ENCODE measurements around the gene RHOF.

RHOF gene

DNA sequence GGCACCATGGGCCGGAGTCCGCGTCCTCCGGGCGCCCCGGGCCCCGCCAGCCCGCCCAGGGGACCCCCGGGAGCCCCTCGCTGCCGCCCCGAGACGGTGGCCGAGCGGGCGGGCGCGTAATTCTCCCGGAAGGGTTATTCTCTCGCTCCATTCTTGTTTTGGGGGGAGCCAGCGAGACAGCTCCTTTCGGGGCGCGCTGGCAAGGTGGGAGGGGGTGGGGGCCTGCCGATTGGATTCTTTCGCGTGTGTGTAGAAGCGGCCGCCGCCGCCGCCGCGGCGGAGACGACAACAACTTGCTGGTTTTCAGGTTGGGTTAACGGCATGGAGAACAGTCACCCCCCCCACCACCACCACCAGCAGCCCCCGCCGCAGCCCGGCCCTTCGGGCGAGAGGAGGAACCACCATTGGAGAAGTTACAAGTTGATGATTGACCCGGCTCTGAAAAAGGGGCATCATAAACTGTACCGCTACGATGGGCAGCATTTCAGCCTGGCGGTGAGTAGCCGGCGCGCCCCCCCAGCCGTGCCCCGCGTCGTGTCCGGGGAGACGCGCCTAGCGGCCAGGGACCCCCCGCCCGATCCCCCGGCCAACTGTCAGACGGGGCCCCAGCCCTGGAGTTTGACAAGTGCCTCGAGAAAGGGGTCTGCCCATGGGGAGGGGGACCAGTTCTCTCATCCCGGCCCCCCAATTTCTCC, 11.1 kb upstream of the RHOF start:
- DNase-seq (ENCODE audit: low read depth in 2 of 2): no peak

DNA sequence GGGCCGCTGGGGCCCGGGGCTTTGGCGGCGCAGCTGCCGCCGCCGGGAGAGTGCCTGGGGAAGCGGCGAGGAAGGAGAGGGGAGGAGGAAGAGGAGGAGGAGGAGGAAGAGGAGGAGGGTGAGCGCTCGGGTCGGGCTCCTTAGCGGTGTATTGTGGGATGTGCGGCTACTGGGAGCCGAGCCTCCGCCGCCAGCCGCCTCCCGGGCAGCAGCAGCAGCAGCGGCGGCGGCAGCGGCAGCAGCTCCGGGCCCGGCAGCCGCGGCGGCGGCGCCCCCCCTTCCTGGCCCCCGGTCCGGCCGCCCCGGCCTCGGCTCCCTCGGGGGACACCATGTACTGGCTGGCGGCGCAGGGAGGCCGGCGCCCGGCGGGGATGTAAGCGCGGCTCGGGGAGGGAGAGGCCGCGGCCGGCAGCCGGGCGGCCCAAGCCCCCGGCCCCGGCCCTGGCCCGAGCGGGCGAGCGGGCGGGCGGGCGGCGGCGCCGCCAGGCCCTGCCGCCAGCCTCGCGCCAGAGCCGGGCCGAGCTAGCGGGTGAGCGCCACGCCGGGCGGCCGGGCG, 10.5 kb upstream of the RHOF start, which contains the start of gene SETD1B:
SETD1B (plus strand) TSS at position 149 of the 556 bp plus-strand sequence. CDS start 729 bp downstream, outside the sequence.
- no peak for DNase-seq (ENCODE audit: low read depth in 2 of 2)

DNA sequence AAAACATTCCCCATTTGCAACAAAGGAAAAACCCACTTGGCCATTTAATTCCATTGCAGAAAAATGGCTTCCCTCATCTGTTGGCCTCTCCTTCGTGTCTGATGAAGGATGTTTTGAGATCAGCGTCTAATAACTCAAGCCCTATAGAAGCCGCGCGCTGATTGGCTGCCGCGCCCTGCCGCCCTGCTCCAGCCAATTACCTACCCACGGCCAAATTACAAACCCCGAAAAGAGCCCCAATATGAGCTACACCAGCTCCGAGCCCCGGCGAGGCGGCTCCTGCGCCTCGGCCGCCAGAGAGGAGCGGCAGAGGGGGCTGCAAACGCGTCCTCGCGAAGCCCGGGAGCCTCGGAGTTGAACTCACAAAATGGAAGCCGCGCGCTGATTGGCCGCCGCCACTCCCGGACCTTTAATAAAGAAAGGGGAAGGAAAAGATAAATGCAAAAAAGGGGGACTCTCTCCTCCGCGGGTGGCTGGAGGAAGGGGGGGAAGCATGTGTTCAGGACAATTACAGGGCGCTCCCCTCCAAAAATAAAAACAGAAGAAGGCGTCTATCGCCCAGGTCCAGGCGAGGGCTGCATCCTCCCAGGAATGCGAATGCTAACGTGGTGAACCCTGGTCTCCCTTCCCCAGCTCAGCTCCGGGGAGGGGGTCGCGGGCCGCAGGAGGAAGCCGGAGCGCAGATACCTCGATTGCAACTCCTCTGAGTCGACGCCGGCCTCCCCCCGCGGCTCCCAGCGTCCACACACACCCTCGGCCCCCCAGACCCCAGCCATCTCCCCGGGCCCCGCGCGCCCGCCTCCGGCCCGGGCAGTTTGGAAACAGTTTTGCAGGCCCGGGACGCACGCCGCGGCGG, 9.6 kb upstream of the RHOF start:
- DNase-seq (ENCODE audit: low read depth in 2 of 2): peak; percentile 73 to 79

DNA sequence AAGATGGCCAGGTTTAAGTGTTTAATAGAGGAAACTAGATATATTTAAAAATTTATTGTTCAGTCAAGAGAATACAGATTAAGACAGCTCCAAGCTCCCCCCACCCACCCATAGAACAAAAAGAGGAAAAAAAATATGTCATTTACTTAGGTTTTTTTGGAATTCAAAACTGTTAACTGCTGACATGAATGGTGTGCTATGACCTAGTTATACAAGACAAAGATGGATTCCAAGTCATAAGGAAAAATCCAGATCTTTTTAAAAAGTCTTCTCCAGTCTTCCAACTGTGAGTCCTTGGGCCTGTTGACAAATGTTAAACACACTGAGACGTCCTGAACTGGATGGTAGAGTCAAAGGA, 9.0 kb upstream of the RHOF start:
- no peak for DNase-seq (ENCODE audit: low read depth in 2 of 2)

DNA sequence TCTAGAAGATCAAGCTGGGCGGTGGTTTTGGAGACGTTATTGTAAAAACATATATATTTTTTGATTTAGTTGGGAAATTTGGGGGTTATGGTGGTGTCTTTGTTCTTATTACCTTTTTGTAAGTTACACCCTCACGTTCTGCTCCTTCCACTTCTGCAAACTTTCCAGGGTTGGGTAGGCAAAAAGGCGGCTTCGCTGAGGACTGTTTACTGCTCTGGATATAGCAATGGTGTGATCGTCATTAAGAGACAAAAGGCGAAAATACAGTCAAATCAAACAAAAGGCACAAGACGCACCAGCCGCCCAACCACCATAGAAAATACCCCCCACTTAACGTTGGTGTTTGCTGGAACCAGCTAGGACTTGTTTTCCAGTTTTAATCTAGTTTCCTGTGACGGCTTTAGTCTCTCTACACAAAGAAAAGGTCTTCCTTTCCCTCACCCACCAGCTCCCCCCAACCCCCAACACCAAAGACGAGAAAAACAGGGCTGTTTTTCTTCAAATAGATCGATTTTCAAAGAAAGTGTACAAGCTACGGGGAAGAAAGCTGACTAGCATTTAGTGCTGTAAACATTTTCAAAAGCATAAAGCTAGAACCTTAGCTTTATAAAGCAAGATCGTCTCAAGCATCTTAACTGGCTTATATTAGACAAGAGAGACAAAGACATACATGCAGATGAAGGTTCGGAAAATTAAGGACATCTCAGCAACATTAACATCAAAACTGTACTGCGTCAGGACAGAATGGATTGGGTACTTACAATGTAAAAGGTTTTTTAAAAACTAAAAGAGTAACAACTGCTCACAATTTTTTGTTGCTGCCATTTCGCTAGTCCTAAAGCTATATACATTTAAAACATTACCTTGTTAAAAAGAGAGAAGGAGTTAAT, 8.4 kb upstream of the RHOF start:
- DNase-seq (ENCODE audit: low read depth in 2 of 2): no peak

DNA sequence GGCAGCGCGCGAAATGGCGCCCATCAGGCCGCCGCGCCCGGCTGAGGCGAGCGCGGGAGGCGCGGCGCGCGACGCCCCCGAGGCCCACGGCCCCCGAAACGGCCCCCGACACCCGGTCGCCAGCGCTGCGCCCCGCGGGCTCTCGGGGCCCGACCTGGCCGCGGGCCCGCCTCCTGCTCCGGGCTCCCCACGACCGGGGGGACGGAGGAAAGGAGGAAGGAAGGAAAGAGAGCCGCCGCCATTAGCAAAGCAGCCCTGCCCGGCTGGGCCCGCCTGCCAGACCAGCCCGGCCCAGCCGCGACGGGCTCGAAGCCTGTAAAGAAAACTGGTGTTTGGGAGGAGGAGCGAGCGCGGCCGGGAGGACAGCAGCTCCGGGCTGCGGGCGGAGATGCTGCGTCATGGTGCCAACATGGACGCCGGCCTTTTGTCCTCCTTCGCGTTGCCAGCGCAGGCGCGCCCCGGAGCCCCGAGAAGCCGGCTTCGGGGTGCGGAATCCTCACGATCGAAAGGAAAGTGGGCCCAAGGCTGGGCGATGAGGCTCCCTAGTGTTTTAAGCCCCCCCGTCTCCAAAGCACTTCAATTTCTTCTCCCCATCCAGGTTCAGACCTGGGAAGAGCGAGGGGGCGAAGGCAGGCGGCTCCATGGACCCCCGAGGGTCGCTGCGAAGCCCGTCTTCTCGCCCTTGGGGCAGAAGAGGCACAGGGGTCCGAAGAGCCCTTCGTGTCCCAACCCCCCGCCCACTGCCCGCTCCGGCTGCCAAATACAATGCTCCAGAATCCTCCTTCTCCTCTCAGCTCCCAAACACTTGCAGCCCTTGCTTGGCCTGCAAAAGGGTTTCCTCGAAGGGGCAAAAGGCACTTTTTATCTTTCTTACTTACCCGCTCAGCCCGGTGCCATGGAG, 7.5 kb upstream of the RHOF start:
- DNase-seq (ENCODE audit: low read depth in 2 of 2): peak in 1 of 2 donors; percentile 49

DNA sequence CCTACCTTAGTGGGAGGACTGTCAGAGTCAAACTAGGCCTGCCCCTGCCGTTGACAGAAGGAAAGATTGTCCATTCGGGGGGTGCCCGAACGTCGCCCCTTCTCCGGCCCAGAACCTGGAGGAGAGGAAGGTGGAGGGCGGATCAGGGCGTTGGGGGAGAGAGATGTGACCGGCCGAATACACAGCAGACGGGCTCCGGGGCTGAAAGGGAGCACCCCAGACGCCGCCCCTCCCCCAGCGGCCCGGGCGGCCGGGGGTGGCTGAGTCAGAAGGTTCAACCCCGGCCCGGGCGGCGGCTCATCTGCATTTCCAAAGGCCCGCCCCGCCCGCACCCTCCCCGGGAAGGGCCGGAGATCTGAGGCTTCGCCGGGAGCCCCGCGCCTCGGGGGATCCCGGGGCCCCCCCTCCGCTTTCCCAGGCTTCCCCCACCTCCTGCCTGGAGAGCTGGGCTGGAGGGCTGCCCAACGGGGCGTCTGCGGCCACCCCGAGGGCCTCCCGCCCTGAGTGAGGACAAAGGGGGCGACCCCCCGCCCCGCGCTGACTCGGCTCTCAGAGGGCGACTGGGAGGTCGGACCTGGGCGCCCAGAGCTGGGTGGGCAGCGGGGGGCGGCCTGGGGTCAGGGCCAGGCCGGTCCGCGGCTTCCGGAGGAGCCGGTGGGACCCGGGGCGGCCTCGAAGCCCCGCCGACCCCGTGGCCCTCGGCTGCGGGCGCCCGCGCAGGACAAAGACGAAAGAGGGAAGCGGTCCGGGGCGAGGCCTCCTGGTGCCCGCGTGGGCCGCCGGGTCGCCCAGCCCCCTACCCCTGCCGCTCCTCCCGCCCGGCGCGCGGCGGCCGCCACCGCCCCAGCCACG, 6.6 kb upstream of the RHOF start:
- peak; percentile 59 to 71 for DNase-seq (ENCODE audit: low read depth in 2 of 2)

DNA sequence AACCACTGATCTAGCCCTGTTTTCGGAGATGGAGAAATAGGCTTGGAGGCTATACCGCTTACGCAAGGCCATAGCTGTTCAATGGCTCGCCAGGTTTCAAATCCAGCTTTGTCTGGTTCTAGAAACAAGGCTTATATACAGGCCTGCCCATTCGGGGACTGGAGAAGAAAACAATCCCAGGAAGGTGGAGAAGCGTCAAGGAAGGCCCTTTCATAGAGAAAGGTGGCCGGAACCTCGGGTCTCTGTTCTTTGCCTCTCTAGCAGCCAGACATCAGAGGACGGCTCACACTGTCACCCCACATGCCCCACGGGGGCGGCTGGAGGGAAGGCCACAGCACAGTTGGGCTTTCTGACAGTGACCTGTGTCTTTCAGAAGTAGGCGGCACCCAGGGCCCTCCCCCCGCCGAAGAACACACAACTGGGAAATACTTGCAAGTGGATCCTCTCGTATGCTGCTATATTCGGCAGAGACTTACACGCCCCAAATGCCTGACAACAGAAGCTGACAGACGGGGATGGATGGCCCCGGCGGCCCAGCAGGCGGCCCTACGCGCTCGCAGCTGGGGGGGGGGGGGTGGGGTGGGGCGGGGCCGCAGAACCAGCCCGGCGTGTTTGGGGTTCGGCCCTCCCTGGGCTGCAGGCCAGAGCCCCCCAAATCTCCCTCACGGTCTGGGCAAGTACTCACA, 5.8 kb upstream of the RHOF start:
- DNase-seq (ENCODE audit: low read depth in 2 of 2): no peak

DNA sequence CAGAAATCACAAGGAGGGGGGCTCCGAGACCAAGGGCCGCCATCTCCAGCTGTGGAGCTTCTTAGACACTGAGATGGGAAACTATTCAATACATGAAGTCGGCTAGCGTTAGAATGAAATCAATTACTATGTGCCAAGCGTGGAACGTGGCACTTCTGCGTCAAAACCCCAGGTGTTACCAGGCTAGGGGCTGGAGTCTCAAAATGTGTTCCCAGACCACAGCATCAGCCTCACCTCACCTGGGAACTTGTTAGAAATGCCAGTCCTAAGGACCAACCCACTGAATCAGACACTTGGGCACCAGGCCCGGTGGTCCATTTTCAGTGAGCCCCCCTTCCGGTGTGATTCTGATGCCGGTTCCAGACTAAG, 5.3 kb upstream of the RHOF start:
- DNase-seq (ENCODE audit: low read depth in 2 of 2): no peak

DNA sequence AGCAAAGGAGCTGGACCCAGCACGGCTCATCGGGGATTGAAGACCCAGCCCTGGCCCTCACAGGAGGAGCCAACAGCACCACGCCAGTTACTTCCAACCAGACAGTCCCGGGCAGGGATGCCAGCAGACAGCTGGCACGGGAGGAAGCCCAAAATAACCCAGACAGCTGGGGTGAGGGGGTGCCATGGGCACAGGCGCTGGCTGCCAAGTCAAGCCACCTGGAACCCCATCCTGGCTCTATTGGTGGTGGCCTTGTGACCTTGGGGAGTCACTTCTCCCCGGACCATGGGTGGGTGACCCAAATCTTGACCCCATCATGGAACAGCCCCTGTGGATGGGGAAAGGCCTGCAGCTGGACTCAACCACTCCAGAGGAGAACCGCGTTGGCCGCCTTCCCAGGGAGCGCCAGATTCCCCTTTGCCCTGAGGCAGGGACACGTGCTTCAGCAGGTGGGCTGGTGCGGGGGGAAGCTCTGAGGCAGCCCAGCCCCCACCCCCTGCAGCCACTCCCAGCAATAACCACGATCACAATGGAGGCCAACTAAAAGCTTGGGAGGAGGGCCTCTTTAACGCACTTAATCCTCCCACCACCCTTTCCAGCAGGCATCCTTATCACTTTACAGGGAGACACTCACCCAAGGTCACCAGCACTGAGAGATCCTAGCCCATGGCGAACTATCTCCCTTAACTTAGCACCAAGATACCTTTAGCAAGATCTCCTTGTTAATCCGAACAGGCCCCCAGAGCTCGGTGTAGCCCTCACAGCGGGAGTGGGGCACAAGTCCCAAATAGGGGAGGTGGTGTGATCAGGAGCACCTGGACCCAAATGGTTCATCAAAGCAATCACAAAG, 4.7 kb upstream of the RHOF start:
- DNase-seq (ENCODE audit: low read depth in 2 of 2): no peak

DNA sequence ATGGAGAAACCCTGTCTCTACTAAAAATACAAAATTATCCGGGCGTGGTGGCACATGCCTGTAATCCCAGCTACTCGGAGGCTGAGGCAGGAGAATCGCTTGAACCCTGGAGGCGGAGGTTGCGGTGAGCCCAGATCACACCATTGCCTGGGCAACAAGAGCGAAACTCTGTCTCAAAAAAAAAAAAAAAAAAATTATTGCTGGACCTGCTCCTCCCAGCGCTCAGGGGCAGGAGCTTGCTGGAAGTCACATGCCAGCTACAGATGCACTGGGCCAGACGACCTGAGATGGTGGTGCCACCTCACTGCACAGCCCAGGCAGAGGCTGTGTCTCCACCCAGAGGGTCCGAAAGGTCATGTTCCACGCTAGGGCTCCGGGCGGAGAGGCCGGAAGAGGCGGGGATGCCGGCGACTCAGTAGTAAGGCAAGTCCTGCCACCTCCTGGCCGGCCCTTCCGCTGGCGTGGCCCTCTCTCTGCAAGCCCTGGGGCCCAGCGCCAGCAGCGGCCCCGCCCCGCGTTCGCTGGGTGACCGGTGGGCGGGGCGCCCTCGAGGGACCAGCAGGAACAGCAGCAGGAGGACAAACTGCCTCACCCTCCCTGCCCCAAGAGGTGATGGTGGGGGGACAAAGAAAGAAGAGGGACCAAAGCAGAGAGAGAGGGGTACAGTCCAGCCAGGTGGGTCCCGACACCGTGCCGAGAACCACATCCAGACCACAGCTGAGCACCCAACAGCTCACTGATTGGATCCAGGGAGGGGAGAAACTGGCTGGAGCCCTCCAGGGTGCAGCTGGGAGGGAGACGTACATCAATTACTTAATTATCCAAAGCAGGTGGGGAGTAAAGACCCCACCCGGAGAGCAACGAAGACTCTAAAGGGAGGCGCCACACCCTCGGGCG, 3.6 kb upstream of the RHOF start:
- DNase-seq (ENCODE audit: low read depth in 2 of 2): no peak

DNA sequence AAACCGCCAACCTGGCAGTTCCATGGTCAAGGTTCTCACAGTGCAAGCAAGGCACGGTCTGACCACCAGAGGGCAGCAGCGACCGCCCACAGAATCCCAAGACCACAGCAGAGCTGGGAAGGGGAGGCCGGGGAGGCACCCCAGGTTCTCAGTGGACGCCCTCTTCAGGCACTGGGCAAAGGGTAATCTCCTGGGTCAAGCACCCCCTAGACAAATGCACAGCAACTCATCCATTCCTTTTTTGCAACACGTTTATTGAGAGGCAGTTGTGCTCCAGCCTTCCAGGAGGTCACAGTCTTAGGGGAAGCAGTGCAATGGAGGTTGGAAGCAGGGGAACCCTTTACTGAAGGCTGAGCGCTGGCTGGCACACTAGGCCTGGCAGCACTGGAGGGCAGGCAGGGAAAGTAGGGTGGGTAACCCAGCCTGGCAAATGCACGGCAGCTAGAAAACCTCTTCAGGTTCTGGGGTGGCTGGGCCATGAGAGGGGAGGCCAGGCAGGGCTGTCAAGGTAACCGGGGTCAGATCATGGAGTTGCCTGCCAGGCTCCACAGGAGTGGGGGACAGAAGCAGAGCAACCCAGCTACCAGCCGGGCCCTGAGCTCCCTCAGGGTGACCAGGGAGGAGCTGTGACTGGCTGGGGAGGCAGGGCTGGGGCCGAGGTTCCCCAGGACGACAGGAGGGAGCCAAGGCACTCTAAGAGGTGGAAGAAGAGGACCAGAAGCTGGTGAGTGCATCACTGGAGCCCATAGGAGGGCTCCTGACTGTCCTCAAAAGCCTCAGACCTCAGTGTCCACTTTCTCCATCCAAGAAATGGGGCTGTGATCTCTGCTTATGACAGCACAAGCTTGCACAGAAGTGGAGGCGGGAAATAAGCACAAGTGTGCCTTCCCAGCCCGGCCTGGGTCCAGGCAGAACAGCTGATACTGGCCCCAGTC, 1.8 kb upstream of the RHOF start:
- peak; percentile 70 to 75 for DNase-seq (ENCODE audit: low read depth in 2 of 2)

DNA sequence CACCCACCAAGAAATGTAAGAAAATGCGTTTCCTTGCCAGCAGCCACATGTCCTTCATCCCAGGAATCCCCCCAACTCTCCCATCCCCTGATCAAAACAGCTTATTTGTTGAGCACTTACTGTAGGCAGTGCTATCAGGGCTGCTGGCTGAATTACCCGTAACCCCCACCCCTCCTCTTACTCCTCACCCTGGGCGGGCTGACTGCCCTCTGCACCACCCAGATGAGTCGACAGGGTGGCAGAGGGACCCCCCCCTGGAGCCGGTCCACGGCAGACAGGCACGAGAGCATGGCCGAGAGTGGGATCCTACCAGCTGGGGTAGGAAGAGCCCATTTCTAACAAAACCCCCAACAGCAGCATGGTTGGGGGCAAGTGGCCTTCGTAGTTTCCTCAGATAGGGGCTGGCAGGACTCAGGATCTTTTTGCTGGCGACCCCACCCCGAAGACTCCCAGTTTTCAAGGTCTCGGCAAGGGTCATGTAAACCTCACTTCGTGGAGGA, 1.1 kb upstream of the RHOF start:
- DNase-seq (ENCODE audit: low read depth in 2 of 2): no peak

DNA sequence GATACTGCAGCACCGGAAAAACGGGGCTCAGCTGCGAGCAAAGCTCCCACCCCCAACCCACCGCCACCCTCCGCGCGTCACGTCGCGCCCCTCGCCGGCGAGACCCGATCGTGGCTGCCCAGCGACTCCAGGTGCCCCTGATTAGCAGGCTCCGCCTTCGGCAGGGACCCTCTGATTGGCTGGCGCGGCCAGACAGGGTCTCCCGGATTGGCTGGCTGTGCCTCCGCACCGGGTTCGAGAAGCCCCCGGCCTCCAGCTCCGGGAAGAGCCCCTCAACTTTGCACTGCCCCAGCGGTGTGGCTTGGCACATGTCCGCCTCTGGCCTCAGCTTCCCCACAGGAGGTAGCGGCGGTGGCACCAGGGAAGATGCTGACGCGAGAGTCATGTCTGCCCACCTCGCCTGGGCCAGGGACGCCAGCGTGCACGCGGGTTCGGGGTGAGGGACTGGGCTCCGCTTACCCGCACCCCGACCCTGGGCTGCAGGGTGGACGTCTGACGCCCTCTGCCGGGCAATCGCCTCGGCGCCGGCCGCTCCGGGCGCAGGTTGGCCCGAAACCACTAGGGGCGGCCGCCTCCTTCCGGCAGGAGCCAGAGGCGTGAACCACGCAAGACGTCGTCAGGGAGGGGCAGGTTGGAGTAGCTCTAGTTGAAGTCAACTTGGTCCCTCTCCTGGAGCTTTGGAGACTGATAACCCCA, 498 bp upstream of the RHOF start:
- peak; percentile 90 to 93 for DNase-seq (ENCODE audit: low read depth in 2 of 2)
